ENCODE results near the gene TUBGCP6. TPM values are rescaled to one million over a fixed set of nuclear protein-coding genes. Genes with fewer than 3 reads are reported as not detected.

TUBGCP6 gene
- total and polyA plus RNA-seq, 10 of the 15 experiments (the other 5 are each of a cell fraction or from before 2014, with no cell fraction given), result 0.74 to 41.4 (median 19.4) TPM

DNA sequence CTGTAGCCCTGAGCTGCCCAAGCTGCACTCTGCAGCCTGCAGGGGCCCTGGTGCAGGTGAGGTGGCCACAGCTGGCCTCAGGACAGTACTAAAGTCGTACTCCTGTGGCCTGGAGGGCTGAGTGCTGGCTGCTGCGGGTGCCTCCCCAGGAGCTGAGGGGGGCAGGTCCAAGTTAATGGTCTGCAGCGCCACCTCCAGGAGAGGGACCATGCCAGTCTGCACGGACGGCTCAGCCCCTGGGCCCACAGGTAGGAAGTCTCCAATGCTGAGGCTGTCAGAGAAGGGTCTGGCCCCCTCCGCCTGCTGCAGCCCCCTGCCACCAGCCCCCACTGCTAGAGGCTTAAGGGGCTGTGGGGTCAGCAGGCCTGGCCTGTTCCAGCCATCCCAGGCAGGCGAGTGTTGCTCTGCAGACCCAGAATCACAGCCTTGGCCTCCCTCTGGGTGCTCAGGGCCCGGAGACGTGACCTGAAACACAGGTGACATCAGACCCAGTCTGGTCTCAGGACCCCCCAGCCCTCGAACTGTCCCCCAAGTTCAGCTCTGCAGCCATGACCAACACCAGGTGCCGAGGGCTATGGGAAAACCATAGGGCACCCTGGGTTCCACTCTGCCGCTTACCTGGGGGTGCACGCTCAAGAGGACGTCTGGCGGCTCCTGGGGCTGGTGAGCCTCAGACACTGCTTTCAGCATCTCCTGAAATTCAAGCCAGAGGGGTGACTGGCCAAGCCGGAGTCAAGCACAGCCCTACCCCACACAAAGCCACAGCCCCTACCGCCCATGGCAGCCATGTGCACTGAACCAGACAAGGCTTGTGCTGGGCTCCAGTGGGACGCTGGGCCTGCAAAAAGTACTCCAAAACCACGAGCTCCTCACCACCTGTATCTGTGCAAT is 23.2 kb downstream of the TUBGCP6 start (continued):
- TF ChIP-seq MYC (IDR thresholded peaks at IDR 0.05; ENCODE audit: insufficient read depth, insufficient read length, insufficient replicate concordance, low read length, severe bottlenecking) (no peak), BMI1 (IDR thresholded peaks at IDR 0.05; ENCODE audit: borderline replicate concordance) (no peak), RELA (IDR thresholded peaks at IDR 0.05; ENCODE audit: borderline replicate concordance, partially characterized antibody) (no peak)

DNA sequence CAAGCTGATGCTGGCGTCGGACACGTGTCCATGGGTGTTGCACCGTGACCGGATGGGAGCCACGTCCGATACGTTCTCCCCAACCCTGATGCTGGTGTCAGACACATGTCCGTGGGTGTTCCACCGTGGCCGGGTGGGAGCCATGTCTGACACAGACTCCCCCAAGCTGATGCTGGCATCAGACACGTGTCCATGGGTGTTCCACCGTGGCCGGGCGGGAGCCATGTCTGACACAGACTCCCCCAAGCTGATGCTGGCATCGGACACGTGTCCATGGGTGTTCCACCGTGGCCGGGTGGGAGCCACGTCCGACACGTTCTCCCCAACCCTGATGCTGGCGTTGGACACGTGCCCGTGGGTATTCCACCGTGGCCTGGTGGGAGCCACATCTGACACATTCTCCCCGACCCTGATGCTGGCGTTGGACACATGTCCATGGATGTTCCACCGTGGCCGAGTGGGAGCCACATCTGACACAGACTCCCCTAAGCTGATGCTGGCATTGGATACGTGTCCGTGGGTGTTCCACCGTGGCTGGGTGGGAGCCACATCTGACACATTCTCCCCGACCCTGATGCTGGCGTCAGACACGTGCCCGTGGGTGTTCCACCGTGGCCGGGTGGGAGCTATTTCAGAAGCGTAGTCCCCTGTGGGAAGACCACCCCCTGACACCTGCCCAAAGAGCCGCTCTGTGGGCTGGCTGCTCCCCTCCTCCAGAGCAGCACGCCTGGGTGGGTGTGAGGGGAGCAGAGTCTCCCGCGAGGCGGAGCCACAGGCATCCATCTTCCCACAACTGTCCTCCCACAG is 24.0 kb downstream of the TUBGCP6 start:
- 99% methylated on average over 38 of the region's 45 CpGs for WGBS (ENCODE audit: insufficient coverage, insufficient replicate concordance, low lambda C conversion rate, missing lambda C conversion rate)
- ATAC-seq, result no peak
- CTCF ChIA-PET, result no interaction called here

More for the DNA sequence above, 24.0 kb downstream of the TUBGCP6 start:
- in situ Hi-C loops (cut with MboI), result no loop called here
- FAIRE-seq, result no peak
- ChIA-PET RAD21 (ENCODE audit: unreplicated experiment) (interaction anchor here (0.6 to 0.8 kb wide), 2 partner anchors 12 to 120 kb away, joined by 3 read pairs; no protein-coding TSS in a partner anchor), POLR2A (interaction anchor here (0.7 kb wide), 1 partner anchor 488 kb away, joined by 4 read pairs; no protein-coding TSS in a partner anchor), SMC1A (ENCODE audit: uncharacterized antibody, unreplicated experiment) (no interaction called here)
- BruUV-seq (replicated peaks), result TSS peak; percentile 54
- H2AFZ ChIP-seq (ENCODE audit: control insufficient read depth, low read depth, low read length), result no peak overlapping the region
- H3K27ac ChIP-seq (ENCODE audit: control insufficient read depth, insufficient read depth), result no peak overlapping the region
- intact Hi-C loops (cut with micrococcal nuclease; ENCODE audit: unreplicated experiment), result no loop called here
- no peaks in the 10 kb centered on the region for H3K9me3 ChIP-seq (replicated peaks; ENCODE audit: control insufficient read depth, insufficient read depth, low read length)
- no peaks in the 10 kb centered on the region for H4K20me1 ChIP-seq (ENCODE audit: control insufficient read depth, insufficient read depth)
- no peaks in the 10 kb centered on the region for H3K79me2 ChIP-seq (ENCODE audit: control insufficient read depth, insufficient read depth, low read length)
- H3K36me3 ChIP-seq (ENCODE audit: control insufficient read depth in 2 of 2, insufficient read depth in 2 of 2, low read length in 1 of 2), result peaks cover 16 to 65% of the 10 kb centered on the region in 2 experiments; a peak in 3 of 4 replicates
- H3K4me3 ChIP-seq, result no peak overlapping the region
- no peaks in the 10 kb centered on the region for H3K4me1 ChIP-seq (ENCODE audit: control insufficient read depth, insufficient read depth, low read length)
- no peak overlapping the region for H3K9ac ChIP-seq (ENCODE audit: control insufficient read depth, insufficient read depth, low read length)
- DNase-seq (ENCODE audit: low read depth, low spot score), result no peak
- no peak overlapping the region for H3K4me2 ChIP-seq (ENCODE audit: control insufficient read depth, insufficient read depth)
- no peaks in the 10 kb centered on the region for H3K27me3 ChIP-seq (replicated peaks in 1 of 2; ENCODE audit: control insufficient read depth in 2 of 2, insufficient read depth in 2 of 2, low read length in 1 of 2)
- no peak for TF ChIP-seq RCOR1 (conservative IDR thresholded peaks at IDR 0.05; ENCODE audit: low read depth, low read length)
- TF ChIP-seq ATF7 (IDR thresholded peaks at IDR 0.05; ENCODE audit: low read depth), result no peak
- TF ChIP-seq ZNF274 (IDR thresholded peaks at IDR 0.05; ENCODE audit: insufficient read depth, insufficient read length), result no peak
- no peak for TF ChIP-seq POLR2AphosphoS5 (IDR thresholded peaks at IDR 0.05; ENCODE audit: low read length)
- TF ChIP-seq SMAD5 (IDR thresholded peaks at IDR 0.05; ENCODE audit: low read depth), result no peak
- no peak for TF ChIP-seq RB1 (IDR thresholded peaks at IDR 0.05; ENCODE audit: borderline replicate concordance)
- TF ChIP-seq RFX5 (IDR thresholded peaks at IDR 0.05; ENCODE audit: low read depth, low read length), result no peak
- TF ChIP-seq MEF2A (IDR thresholded peaks at IDR 0.05; ENCODE audit: insufficient read depth, low read depth, low read length), result no peak
